ENCODE measurements around the gene SVOP.
"Not testable (repeated sequence)": the region's sequence is repeated elsewhere in the genome, so short reads cannot be mapped to it uniquely, and the experiment has no call there.

Gene SVOP

GRCh38 chr12:109033239-109034196 lies 12.7 kb upstream of the SVOP start:
- no peak for DNase-seq (ENCODE audit: low spot score)

- no peak for DNase-seq (ENCODE audit: low spot score)
These were observed 8.5 kb upstream of the SVOP start for GRCh38 chr12:109029411-109029810.

- DNase-seq (ENCODE audit: low spot score), result not testable (repeated sequence)
These were observed 7.8 kb upstream of the SVOP start for GRCh38 chr12:109028624-109029023.

- no peak for DNase-seq (ENCODE audit: low spot score)
These were observed 6.9 kb upstream of the SVOP start for GRCh38 chr12:109027767-109028166.

- DNase-seq (ENCODE audit: low spot score), result no peak
These were observed 597 bp downstream of the SVOP start for GRCh38 chr12:109020146-109020795.

GRCh38 chr12:109018296-109018695 lies 2.6 kb downstream of the SVOP start:
- DNase-seq (ENCODE audit: low spot score), result no peak

- DNase-seq (ENCODE audit: low spot score), result no peak
These were observed 3.9 kb downstream of the SVOP start for GRCh38 chr12:109016978-109017377.

- no peak for DNase-seq (ENCODE audit: low spot score)
These were observed 4.9 kb downstream of the SVOP start for GRCh38 chr12:109016016-109016415.

GRCh38 chr12:109014984-109015765 lies 5.7 kb downstream of the SVOP start:
- no peak for DNase-seq (ENCODE audit: low spot score)

- no peak for DNase-seq (ENCODE audit: low spot score)
These were observed 10.6 kb downstream of the SVOP start for GRCh38 chr12:109010259-109010658.

- no peak for DNase-seq (ENCODE audit: low spot score)
These were observed 11.1 kb downstream of the SVOP start for GRCh38 chr12:109009766-109010165.

GRCh38 chr12:109004017-109004416 lies 16.9 kb downstream of the SVOP start:
- no peak for DNase-seq (ENCODE audit: low spot score)

- no peak for DNase-seq (ENCODE audit: low spot score)
These were observed 24.5 kb downstream of the SVOP start for GRCh38 chr12:108996320-108996719.

- DNase-seq (ENCODE audit: low spot score), result no peak
These were observed 25.4 kb downstream of the SVOP start for GRCh38 chr12:108995370-108995992.

- not testable (repeated sequence) for DNase-seq (ENCODE audit: low spot score)
These were observed 30.8 kb downstream of the SVOP start for GRCh38 chr12:108990103-108990502.

GRCh38 chr12:108989376-108989775 lies 31.5 kb downstream of the SVOP start:
- DNase-seq (ENCODE audit: low spot score), result no peak

GRCh38 chr12:108985750-108986149 lies 35.1 kb downstream of the SVOP start:
- no peak for DNase-seq (ENCODE audit: low spot score)

GRCh38 chr12:108983227-108983626 lies 37.6 kb downstream of the SVOP start:
- DNase-seq (ENCODE audit: low spot score), result no peak

GRCh38 chr12:108982621-108983219 lies 38.1 kb downstream of the SVOP start:
- no peak for DNase-seq (ENCODE audit: low spot score)

- no peak for DNase-seq (ENCODE audit: low spot score)
These were observed 39.0 kb downstream of the SVOP start for GRCh38 chr12:108981835-108982234.

GRCh38 chr12:108980831-108981618 lies 39.8 kb downstream of the SVOP start:
- no peak for DNase-seq (ENCODE audit: low spot score)
